Skeletal muscle satellite cell (primary cell): ENCODE results near the gene EFCAB8.

Experiments used
- H3K27me3 ChIP-seq: 2 replicates; pipeline ENCODE4 v1.7.0; 2013; ENCODE audit warnings: low read length; ENCODE audit not compliant: control insufficient read depth, insufficient read depth
- H3K36me3 ChIP-seq: 2 replicates; pipeline ENCODE4 v1.7.0; 2013; ENCODE audit warnings: mild to moderate bottlenecking, control low read depth, low read length; ENCODE audit not compliant: insufficient read depth
- H3K4me1 ChIP-seq: 2 replicates; pipeline ENCODE4 v1.7.0; 2013; ENCODE audit warnings: low read length; ENCODE audit not compliant: control insufficient read depth, insufficient read depth
- H3K4me2 ChIP-seq: 2 replicates; pipeline ENCODE4 v1.7.0; 2013; ENCODE audit warnings: mild to moderate bottlenecking, low read length
- H3K4me3 ChIP-seq: 2 replicates; pipeline ENCODE4 v1.7.0; 2013; ENCODE audit warnings: low read length
- H3K9ac ChIP-seq: 2 replicates; pipeline ENCODE4 v1.7.0; 2013; ENCODE audit warnings: mild to moderate bottlenecking, low read depth, low read length, moderate library complexity
- H3K9me3 ChIP-seq: replicated peaks from 2 replicates; pipeline ENCODE4 v1.7.0; 2013; ENCODE audit warnings: mild to moderate bottlenecking, control low read depth, low read length

The EFCAB8 gene

GRCh38 chr20:32888636-32889035 is 29.9 kb downstream of the EFCAB8 start:
- Histone ChIP-seq H3K36me3 (no peaks in the 10 kb centered on the region), H3K4me2 (no peak overlapping the region), H3K4me3 (no peak overlapping the region), H3K27me3 (no peaks in the 10 kb centered on the region), H3K9ac (no peak overlapping the region), H3K9me3 (no peaks in the 10 kb centered on the region), H3K4me1 (no peaks in the 10 kb centered on the region)

GRCh38 chr20:32889281-32889680 is 30.6 kb downstream of the EFCAB8 start:
- H3K4me1 ChIP-seq, result no peaks in the 10 kb centered on the region

GRCh38 chr20:32891491-32891890 is 32.8 kb downstream of the EFCAB8 start:
- H3K36me3 ChIP-seq, result no peaks in the 10 kb centered on the region
- no peaks in the 10 kb centered on the region for H3K9me3 ChIP-seq
- no peaks in the 10 kb centered on the region for H3K4me1 ChIP-seq
- no peak overlapping the region for H3K4me2 ChIP-seq
- no peak overlapping the region for H3K9ac ChIP-seq
- no peaks in the 10 kb centered on the region for H3K27me3 ChIP-seq
- H3K4me3 ChIP-seq, result no peak overlapping the region

More at GRCh38 chr20:32889281-32889680, 30.6 kb downstream of the EFCAB8 start:
- no peaks in the 10 kb centered on the region for H3K9me3 ChIP-seq
- H3K9ac ChIP-seq, result no peak overlapping the region
- H3K36me3 ChIP-seq, result no peaks in the 10 kb centered on the region
- H3K27me3 ChIP-seq, result no peaks in the 10 kb centered on the region
- H3K4me3 ChIP-seq, result no peak overlapping the region
- H3K4me2 ChIP-seq, result no peak overlapping the region

- no peaks in the 10 kb centered on the region for H3K4me1 ChIP-seq
- H3K36me3 ChIP-seq, result no peaks in the 10 kb centered on the region
- H3K4me3 ChIP-seq, result no peak overlapping the region
- no peak overlapping the region for H3K4me2 ChIP-seq
- no peak overlapping the region for H3K9ac ChIP-seq
- no peaks in the 10 kb centered on the region for H3K27me3 ChIP-seq
- H3K9me3 ChIP-seq, result no peaks in the 10 kb centered on the region
Observed at GRCh38 chr20:32891926-32892660, 33.4 kb downstream of the EFCAB8 start.

GRCh38 chr20:32893263-32894025 is 34.7 kb downstream of the EFCAB8 start:
- Histone ChIP-seq H3K4me3 (no peak overlapping the region), H3K9me3 (no peaks in the 10 kb centered on the region), H3K9ac (no peak overlapping the region), H3K36me3 (no peaks in the 10 kb centered on the region), H3K27me3 (peaks cover 2% of the 10 kb centered on the region), H3K4me1 (no peaks in the 10 kb centered on the region), H3K4me2 (no peak overlapping the region)

- peaks cover 2% of the 10 kb centered on the region for H3K27me3 ChIP-seq
- H3K4me3 ChIP-seq, result no peak overlapping the region
- no peaks in the 10 kb centered on the region for H3K9me3 ChIP-seq
- no peak overlapping the region for H3K9ac ChIP-seq
- no peaks in the 10 kb centered on the region for H3K36me3 ChIP-seq
- no peaks in the 10 kb centered on the region for H3K4me1 ChIP-seq
- H3K4me2 ChIP-seq, result no peak overlapping the region
Observed at GRCh38 chr20:32894026-32894483, 35.3 kb downstream of the EFCAB8 start.

- no peak overlapping the region for H3K4me3 ChIP-seq
- no peaks in the 10 kb centered on the region for H3K36me3 ChIP-seq
- no peak overlapping the region for H3K9ac ChIP-seq
- peaks cover 2% of the 10 kb centered on the region for H3K27me3 ChIP-seq
- no peak overlapping the region for H3K4me2 ChIP-seq
- no peaks in the 10 kb centered on the region for H3K4me1 ChIP-seq
- H3K9me3 ChIP-seq, result no peaks in the 10 kb centered on the region
Observed at GRCh38 chr20:32894711-32895355, 36.1 kb downstream of the EFCAB8 start.

- Histone ChIP-seq H3K4me3 (no peak overlapping the region), H3K4me2 (no peak overlapping the region), H3K27me3 (peaks cover 2% of the 10 kb centered on the region), H3K4me1 (no peaks in the 10 kb centered on the region), H3K36me3 (no peaks in the 10 kb centered on the region), H3K9me3 (no peaks in the 10 kb centered on the region), H3K9ac (no peak overlapping the region)
Observed at GRCh38 chr20:32896521-32897280, 38.0 kb downstream of the EFCAB8 start.

- H3K4me2 ChIP-seq, result no peak overlapping the region
- no peaks in the 10 kb centered on the region for H3K9me3 ChIP-seq
- H3K27me3 ChIP-seq, result peaks cover 2% of the 10 kb centered on the region
- H3K4me1 ChIP-seq, result no peaks in the 10 kb centered on the region
- H3K4me3 ChIP-seq, result no peak overlapping the region
- no peak overlapping the region for H3K9ac ChIP-seq
- H3K36me3 ChIP-seq, result no peaks in the 10 kb centered on the region
Observed at GRCh38 chr20:32898729-32899128, 40.0 kb downstream of the EFCAB8 start.

GRCh38 chr20:32902456-32903420 is 44.0 kb downstream of the EFCAB8 start:
- Histone ChIP-seq H3K4me1 (no peaks in the 10 kb centered on the region), H3K27me3 (peaks cover 5% of the 10 kb centered on the region), H3K4me3 (no peak overlapping the region), H3K4me2 (no peak overlapping the region), H3K36me3 (no peaks in the 10 kb centered on the region), H3K9me3 (no peaks in the 10 kb centered on the region), H3K9ac (no peak overlapping the region)
